GM12872 (cell line): ENCODE measurements around the gene TARBP1.

ENCODE experiments used
- TF ChIP-seq, protein P1 (sequence below): IDR thresholded peaks from 3 replicates; pipeline ENCODE4 v1.5.1; 2011; ENCODE audit warnings: low read depth, mild to moderate bottlenecking, low read length, moderate library complexity; ENCODE audit not compliant: insufficient read depth

The TARBP1 gene

DNA sequence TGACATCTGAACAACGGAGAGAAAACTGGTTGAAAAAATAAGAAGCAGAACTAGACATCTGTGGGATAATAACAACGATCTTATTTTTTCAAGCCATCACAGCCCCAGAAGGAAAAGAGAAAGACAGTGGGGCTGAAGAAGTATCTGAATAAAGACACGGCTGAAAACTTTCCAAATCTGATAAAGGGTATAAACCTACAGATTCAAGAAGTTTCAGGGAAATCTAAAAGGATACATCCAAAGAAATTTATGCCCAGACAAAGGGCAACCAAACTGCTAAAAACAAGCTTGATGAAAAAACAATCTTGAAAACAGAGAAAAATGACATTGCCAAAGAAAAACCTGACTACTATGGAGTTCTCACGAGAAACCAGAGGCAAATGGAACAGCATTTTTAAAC is 40.4 kb downstream of the TARBP1 start:
- TF ChIP-seq, protein P1, sequence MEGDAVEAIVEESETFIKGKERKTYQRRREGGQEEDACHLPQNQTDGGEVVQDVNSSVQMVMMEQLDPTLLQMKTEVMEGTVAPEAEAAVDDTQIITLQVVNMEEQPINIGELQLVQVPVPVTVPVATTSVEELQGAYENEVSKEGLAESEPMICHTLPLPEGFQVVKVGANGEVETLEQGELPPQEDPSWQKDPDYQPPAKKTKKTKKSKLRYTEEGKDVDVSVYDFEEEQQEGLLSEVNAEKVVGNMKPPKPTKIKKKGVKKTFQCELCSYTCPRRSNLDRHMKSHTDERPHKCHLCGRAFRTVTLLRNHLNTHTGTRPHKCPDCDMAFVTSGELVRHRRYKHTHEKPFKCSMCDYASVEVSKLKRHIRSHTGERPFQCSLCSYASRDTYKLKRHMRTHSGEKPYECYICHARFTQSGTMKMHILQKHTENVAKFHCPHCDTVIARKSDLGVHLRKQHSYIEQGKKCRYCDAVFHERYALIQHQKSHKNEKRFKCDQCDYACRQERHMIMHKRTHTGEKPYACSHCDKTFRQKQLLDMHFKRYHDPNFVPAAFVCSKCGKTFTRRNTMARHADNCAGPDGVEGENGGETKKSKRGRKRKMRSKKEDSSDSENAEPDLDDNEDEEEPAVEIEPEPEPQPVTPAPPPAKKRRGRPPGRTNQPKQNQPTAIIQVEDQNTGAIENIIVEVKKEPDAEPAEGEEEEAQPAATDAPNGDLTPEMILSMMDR: no peak

DNA sequence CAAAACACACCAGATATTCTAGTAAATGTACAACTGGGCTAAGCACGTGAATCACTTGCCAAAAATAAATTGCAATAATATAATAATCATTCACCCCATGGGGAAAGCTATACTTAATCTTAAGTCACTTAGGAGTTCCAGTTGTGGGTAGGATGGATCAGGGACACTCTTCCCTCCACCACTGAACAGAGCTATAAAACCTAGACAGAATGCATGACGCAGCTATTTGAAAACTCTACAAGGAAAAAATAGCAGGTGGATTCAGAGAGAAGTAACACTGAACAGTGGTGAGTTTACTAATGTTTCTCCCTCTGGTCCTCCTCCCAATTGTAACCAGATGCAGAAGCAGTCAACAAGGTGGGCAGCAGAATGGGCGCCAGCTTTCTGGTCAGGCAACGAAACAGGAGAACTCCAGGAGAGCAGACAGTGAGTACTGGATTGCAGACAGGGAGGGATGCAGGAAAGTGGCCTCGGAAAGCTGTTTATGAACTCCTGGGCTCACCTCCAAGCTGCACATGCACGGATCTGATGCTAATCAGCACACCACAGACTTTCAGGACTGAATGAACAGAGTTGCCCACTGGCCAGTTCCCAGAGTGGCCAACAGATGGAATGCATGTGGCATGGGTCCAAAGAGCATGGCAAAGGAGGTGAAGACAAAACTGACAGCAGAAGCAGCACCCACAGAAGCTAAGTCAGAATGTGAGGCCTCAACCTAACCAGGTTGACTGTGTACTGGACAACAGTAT is 41.4 kb downstream of the TARBP1 start:
- TF ChIP-seq, protein P1: no peak

DNA sequence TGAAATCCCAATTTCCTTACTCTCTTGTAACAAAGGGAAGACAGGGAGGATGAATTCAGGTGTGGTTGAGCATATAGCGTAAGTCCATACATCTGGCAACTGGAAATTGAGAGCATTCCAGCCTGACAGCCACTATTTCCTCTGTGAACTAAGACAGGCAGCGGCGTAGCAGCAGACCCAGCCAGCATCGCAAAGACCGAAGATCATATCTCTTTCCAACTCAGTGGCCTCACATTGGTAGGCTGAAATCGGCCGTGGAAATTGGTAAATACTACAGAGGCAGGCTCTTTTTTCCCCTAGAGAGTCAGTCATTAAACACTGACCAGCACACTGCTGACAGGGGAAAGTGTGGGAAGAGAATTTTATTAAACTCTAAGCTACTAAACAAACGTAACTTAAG is 43.4 kb downstream of the TARBP1 start:
- TF ChIP-seq, protein P1: no peak

DNA sequence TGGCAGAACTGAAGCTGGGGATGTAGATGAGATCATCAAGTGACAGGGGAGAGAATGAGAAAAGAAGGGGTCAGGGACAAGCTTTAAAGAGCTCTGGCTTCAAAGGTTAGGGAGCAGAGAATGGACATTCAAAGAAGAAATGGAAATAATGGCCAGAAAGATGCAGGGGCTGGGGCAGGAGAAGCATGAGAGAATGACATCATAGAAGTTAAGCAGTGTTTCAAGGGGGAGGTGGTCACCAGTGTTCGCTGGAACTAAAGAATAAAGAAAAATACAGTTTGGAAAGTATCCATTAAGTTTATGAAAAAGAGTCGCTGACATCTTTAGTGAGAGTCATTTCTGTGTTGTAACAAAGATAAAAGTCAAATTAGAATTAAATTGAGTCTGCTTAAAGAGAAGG is 44.3 kb downstream of the TARBP1 start:
- TF ChIP-seq, protein P1: no peak

DNA sequence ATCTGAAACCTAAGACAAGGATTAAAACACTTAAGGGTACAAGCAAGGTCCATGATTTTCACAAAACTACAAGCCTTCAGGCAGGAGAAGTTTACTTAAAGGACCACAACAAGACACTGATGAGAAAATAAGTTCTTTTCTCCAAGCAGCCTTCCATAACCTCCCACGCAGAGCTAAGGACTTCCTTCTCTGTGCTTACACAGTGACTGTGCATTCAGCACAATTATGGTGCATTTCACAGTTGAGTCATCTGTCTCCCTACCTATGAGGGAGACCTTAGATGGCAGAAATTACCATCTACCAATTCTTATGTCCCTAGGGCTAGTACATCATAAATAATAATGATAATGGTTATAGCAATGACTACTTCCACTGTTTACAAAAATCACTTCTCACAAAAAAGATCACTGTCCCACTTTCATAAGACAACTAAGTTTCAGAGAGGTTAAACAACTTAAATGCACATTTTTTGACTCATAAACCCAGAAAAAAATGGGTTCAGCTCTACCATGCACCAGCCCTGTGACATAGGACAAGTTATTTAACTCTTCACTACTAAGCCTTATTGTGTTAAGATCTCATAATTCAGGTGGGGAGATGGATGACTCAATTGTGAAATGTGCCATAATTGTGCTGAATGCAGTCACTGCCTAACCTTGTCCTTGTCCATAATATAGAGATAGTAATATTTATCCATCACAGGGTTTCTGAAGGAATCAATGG is 45.3 kb downstream of the TARBP1 start:
- TF ChIP-seq, protein P1: no peak

DNA sequence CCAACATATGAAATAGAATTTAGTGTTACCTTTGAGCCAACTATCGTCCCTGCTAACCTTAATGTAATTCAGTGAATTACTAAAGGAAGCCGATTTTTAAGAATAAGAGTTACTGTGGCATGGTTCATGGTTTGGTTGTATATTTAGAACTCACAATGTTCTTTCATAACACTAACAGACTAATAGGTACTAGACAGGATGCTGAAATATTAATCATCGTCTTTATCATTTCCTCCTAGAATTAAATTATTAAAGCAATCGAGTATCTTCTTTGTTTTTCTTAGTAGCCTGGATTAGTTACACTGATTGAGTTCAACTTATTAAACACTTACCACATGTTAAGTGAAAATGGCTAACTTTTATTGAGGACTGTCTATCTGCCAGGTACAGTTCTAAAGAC is 47.7 kb downstream of the TARBP1 start:
- TF ChIP-seq, protein P1: no peak

DNA sequence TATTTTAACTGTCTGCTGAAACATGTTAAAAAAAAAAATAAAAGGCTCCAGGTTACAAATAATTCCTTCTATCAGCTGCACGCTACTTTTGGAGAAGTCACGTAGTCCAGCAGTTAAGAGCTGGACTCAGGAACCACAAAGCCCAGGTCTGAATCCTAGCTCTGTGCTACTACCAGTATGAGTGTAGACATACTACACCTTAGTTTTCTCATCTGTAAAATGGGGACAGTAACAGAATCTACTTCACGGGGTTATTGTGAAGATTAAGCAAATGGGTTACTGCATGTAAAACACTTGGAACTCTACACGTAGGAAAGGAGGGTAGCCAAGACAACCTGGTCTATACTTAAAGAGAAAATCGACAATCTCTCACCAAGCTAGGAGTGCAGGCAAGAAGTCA is 48.3 kb downstream of the TARBP1 start:
- TF ChIP-seq, protein P1: no peak
